GM12801 (cell line): ENCODE results near the gene EYS.

Experiments used
- CTCF ChIP-seq: IDR thresholded peaks from one replicate; pipeline ENCODE4 v1.5.1; 2011; ENCODE audit warnings: control low read depth; ENCODE audit not compliant: insufficient read length; ENCODE audit errors: extremely low read depth

The EYS gene

GRCh38 chr6:64714073-64714472 lies 993.0 kb downstream of the EYS start:
- TF ChIP-seq CTCF: no peak

GRCh38 chr6:64713175-64713574 lies 993.9 kb downstream of the EYS start:
- TF ChIP-seq CTCF: no peak

- no peak for TF ChIP-seq CTCF
Measured at GRCh38 chr6:64712606-64713005, 994.4 kb downstream of the EYS start.

GRCh38 chr6:64703922-64704321 lies 1003.1 kb downstream of the EYS start:
- no peak for TF ChIP-seq CTCF

- no peak for TF ChIP-seq CTCF
Measured at GRCh38 chr6:64696053-64696452, 1011.0 kb downstream of the EYS start.

- TF ChIP-seq CTCF: no peak
Measured at GRCh38 chr6:64694356-64694755, 1012.7 kb downstream of the EYS start.

- no peak for TF ChIP-seq CTCF
Measured at GRCh38 chr6:64691064-64691463, 1016.0 kb downstream of the EYS start.

- no peak for TF ChIP-seq CTCF
Measured at GRCh38 chr6:64685401-64685800, 1021.6 kb downstream of the EYS start.
